ENCODE results near the gene NIPAL1. TPM values are rescaled to one million over a fixed set of nuclear protein-coding genes. Genes with fewer than 3 reads are reported as not detected.

The NIPAL1 gene
- polyA plus RNA-seq, 1 experiment: 0.26 TPM

- CTCF ChIA-PET: no interaction called here
- POLR2A ChIA-PET: no interaction called here
- H3K27me3 ChIP-seq (ENCODE audit: control insufficient read depth, insufficient read depth, low read length): peaks cover 2% of the 10 kb centered on the region
- TF ChIP-seq CTCF (IDR thresholded peaks at IDR 0.05; ENCODE audit: low read depth, low read length): no peak
- DNase-seq (ENCODE audit: low read depth, low spot score): no peak
- H3K9me3 ChIP-seq (ENCODE audit: control insufficient read depth, insufficient read depth, low read length): no peaks in the 10 kb centered on the region
- no peak overlapping the region for H3K4me3 ChIP-seq (ENCODE audit: low read depth, low read length)
- H3K27ac ChIP-seq (ENCODE audit: low read depth, low read length): no peak overlapping the region
Observed at GRCh38 chr4:48081196-48081595, 64.6 kb downstream of the NIPAL1 start.

GRCh38 chr4:48082956-48083355, 66.4 kb downstream of the NIPAL1 start:
- H3K4me3 ChIP-seq (ENCODE audit: low read depth, low read length): no peak overlapping the region
- no peak overlapping the region for H3K27ac ChIP-seq (ENCODE audit: low read depth, low read length)
- peaks cover 2% of the 10 kb centered on the region for H3K27me3 ChIP-seq (ENCODE audit: control insufficient read depth, insufficient read depth, low read length)
- ChIA-PET CTCF (no interaction called here), POLR2A (no interaction called here)
- no peak for DNase-seq (ENCODE audit: low read depth, low spot score)
- H3K9me3 ChIP-seq (ENCODE audit: control insufficient read depth, insufficient read depth, low read length): no peaks in the 10 kb centered on the region
- TF ChIP-seq CTCF (IDR thresholded peaks at IDR 0.05; ENCODE audit: low read depth, low read length): no peak

- no peak overlapping the region for H3K4me3 ChIP-seq (ENCODE audit: low read depth, low read length)
- DNase-seq (ENCODE audit: low read depth, low spot score): no peak
- peaks cover 2% of the 10 kb centered on the region for H3K27me3 ChIP-seq (ENCODE audit: control insufficient read depth, insufficient read depth, low read length)
- ChIA-PET CTCF (interaction anchor here (1.9 kb wide), 1 partner anchor 82 kb away, joined by 6 read pairs; no protein-coding TSS in a partner anchor), POLR2A (interaction anchor here (0.6 kb wide), 1 partner anchor 9 kb away, joined by 5 read pairs; no protein-coding TSS in a partner anchor)
- H3K27ac ChIP-seq (ENCODE audit: low read depth, low read length): no peak overlapping the region
- no peaks in the 10 kb centered on the region for H3K9me3 ChIP-seq (ENCODE audit: control insufficient read depth, insufficient read depth, low read length)
- TF ChIP-seq CTCF (IDR thresholded peaks at IDR 0.05; ENCODE audit: low read depth, low read length): no peak
Observed at GRCh38 chr4:48085821-48086589, 69.4 kb downstream of the NIPAL1 start.

Other genes with a start within 250 kb of the NIPAL1 start
- 29.6 and 31.1 TPM in 2 replicates for gene CORIN, start 178.7 kb upstream of the NIPAL1 start, polyA plus RNA-seq (2011; rRNA removed)
- 15.0 and 18.5 TPM in 2 replicates for gene NFXL1, start 102.2 kb upstream of the NIPAL1 start, polyA plus RNA-seq (2011; rRNA removed)
- not detected in 2 replicates for gene CNGA1, start 91 bp upstream of the NIPAL1 start, polyA plus RNA-seq (2011; rRNA removed)
- gene TXK, start 117.5 kb downstream of the NIPAL1 start, polyA plus RNA-seq (2011; rRNA removed): not detected in 2 replicates

Data from AG04450 (cell line).